Measurements from ENCODE around the gene COL25A1.

COL25A1 gene

GRCh38 chr4:109207061-109207460 lies 95.4 kb downstream of the COL25A1 start:
- no peak for DNase-seq (ENCODE audit: low read depth)

GRCh38 chr4:109206620-109207019 lies 95.8 kb downstream of the COL25A1 start:
- DNase-seq (ENCODE audit: low read depth): no peak
- TF ChIP-seq MYC (IDR thresholded peaks at IDR 0.05; ENCODE audit: low read depth, low read length): no peak
- TF ChIP-seq CTCF (IDR thresholded peaks at IDR 0.05; ENCODE audit: low read depth, low read length): no peak
- TF ChIP-seq POLR2A (IDR thresholded peaks at IDR 0.05; ENCODE audit: extremely low read depth, insufficient read length): no peak
- no peak overlapping the region for H3K4me3 ChIP-seq (ENCODE audit: low read depth, low read length)

More at GRCh38 chr4:109207061-109207460, 95.4 kb downstream of the COL25A1 start:
- TF ChIP-seq CTCF (IDR thresholded peaks at IDR 0.05; ENCODE audit: low read depth, low read length) (no peak), MAX (IDR thresholded peaks at IDR 0.05; ENCODE audit: low read depth, low read length) (no peak)
- no peak overlapping the region for H3K4me3 ChIP-seq (ENCODE audit: low read depth, low read length)

- no peak overlapping the region for H3K4me3 ChIP-seq (ENCODE audit: low read depth, low read length)
- no peak for DNase-seq (ENCODE audit: low read depth)
- no peak for TF ChIP-seq CTCF (IDR thresholded peaks at IDR 0.05; ENCODE audit: low read depth, low read length)
- no peak for TF ChIP-seq MAX (IDR thresholded peaks at IDR 0.05; ENCODE audit: low read depth, low read length)
- TF ChIP-seq MYC (IDR thresholded peaks at IDR 0.05; ENCODE audit: low read depth, low read length): no peak
- no peak for TF ChIP-seq POLR2A (IDR thresholded peaks at IDR 0.05; ENCODE audit: extremely low read depth, insufficient read length)
These were observed 97.3 kb downstream of the COL25A1 start for GRCh38 chr4:109205186-109205585.

GRCh38 chr4:109199585-109199984 lies 102.9 kb downstream of the COL25A1 start:
- no peak for DNase-seq (ENCODE audit: low read depth)
- no peak overlapping the region for H3K4me3 ChIP-seq (ENCODE audit: low read depth, low read length)
- TF ChIP-seq POLR2A (IDR thresholded peaks at IDR 0.05; ENCODE audit: extremely low read depth, insufficient read length) (no peak), MAX (IDR thresholded peaks at IDR 0.05; ENCODE audit: low read depth, low read length) (no peak), CTCF (IDR thresholded peaks at IDR 0.05; ENCODE audit: low read depth, low read length) (no peak), MYC (IDR thresholded peaks at IDR 0.05; ENCODE audit: low read depth, low read length) (no peak)

- no peak for TF ChIP-seq MYC (IDR thresholded peaks at IDR 0.05; ENCODE audit: low read depth, low read length)
- no peak for TF ChIP-seq CTCF (IDR thresholded peaks at IDR 0.05; ENCODE audit: low read depth, low read length)
- TF ChIP-seq POLR2A (IDR thresholded peaks at IDR 0.05; ENCODE audit: extremely low read depth, insufficient read length): no peak
- no peak for TF ChIP-seq MAX (IDR thresholded peaks at IDR 0.05; ENCODE audit: low read depth, low read length)
- no peak for DNase-seq (ENCODE audit: low read depth)
- no peak overlapping the region for H3K4me3 ChIP-seq (ENCODE audit: low read depth, low read length)
These were observed 106.8 kb downstream of the COL25A1 start for GRCh38 chr4:109195646-109196045.

GRCh38 chr4:109191216-109191615 lies 111.2 kb downstream of the COL25A1 start:
- H3K4me3 ChIP-seq (ENCODE audit: low read depth, low read length): no peak overlapping the region
- DNase-seq (ENCODE audit: low read depth): no peak
- no peak for TF ChIP-seq CTCF (IDR thresholded peaks at IDR 0.05; ENCODE audit: low read depth, low read length)
- TF ChIP-seq MAX (IDR thresholded peaks at IDR 0.05; ENCODE audit: low read depth, low read length): no peak
- no peak for TF ChIP-seq MYC (IDR thresholded peaks at IDR 0.05; ENCODE audit: low read depth, low read length)
- TF ChIP-seq POLR2A (IDR thresholded peaks at IDR 0.05; ENCODE audit: extremely low read depth, insufficient read length): no peak

Measured in NB4 (cell line).